SK-N-SH (cell line): ENCODE measurements around the gene TMEM92.

Experiments used
- CTCF ChIP-seq: fragments of 200-600 bp; sonication (generic); IDR thresholded peaks from 2 replicates; pipeline ENCODE4 v1.6.1; 2017; ENCODE audit warnings: antibody characterized with exemption, mild to moderate bottlenecking, moderate library complexity
- ELF1 ChIP-seq: IDR thresholded peaks from 2 replicates; pipeline ENCODE4 v1.4.0; 2012
- EP300 ChIP-seq, 2 experiments: IDR thresholded peaks; 2 replicates each; pipeline versions ENCODE4 v1.4.0 to v1.6.1; 2012; ENCODE audit warnings: borderline replicate concordance in 1 of 2, low read depth in 1 of 2, low read length in 1 of 2
- EZH2phosphoT487 ChIP-seq: fragments of 200-600 bp; sonication (generic); IDR thresholded peaks from 2 replicates; pipeline ENCODE4 v1.6.1; 2017; ENCODE audit warnings: low read depth, mixed run types, mild to moderate bottlenecking, antibody characterized with exemption, moderate library complexity, borderline replicate concordance
- FOSL2 ChIP-seq: IDR thresholded peaks from 2 replicates; pipeline ENCODE4 v1.4.0; 2012; ENCODE audit warnings: low read depth, mild to moderate bottlenecking, moderate library complexity, borderline replicate concordance
- FOXJ3 ChIP-seq: sonication (generic); formaldehyde crosslinking; IDR thresholded peaks from 2 replicates; pipeline ENCODE4 v1.5.1; 2020; ENCODE audit warnings: mild to moderate bottlenecking, missing genetic modification reagents
- MAX ChIP-seq: IDR thresholded peaks from 2 replicates; pipeline ENCODE4 v1.4.0; 2012; ENCODE audit warnings: low read depth
- NFIC ChIP-seq: IDR thresholded peaks from 2 replicates; pipeline ENCODE4 v1.4.0; 2012; ENCODE audit warnings: borderline replicate concordance
- POLR2AphosphoS5 ChIP-seq: IDR thresholded peaks from 2 replicates; pipeline ENCODE4 v1.6.1; 2012; ENCODE audit warnings: low read depth, low read length
- SMC3 ChIP-seq: IDR thresholded peaks from 2 replicates; pipeline ENCODE4 v1.6.1; 2012; ENCODE audit warnings: low read depth, low read length, improper control_type of control experiment
- TF ChIP-seq, protein P1 (sequence below): fragments of 150-350 bp; IDR thresholded peaks from 2 replicates; pipeline ENCODE4 v1.6.1; 2016; ENCODE audit warnings: mild to moderate bottlenecking, low read depth, low read length

DNA sequence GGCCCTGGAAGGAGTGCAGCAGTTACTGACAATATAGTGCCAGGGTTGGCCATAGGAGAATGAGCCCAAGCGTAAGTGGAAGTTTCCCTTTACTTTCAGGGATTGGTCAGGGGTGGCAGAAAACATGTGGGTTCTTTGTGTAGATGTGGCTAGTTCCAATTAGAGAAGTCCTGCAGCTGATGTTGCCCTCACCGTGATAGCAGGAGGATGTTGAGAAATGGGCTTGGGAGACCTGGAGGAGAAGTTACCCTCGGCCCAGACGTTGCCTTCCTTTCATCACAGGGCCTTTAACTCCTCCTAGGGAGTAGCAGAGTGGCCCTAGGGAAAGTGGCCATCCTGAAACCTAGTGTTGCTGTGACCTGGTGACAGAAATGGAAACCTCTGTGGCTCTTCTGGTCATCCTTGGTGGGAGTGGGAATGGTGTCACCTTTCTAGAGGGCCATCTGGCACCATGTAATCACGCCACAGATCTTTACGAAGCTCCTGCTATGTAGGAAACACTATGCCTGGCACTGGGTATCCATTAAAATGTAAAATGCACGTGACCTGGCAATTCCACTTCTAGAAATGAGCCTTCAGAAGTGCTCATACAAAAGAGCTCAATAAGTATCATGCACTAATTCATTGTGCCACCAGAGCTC lies 6.7 kb downstream of the TMEM92 start:
- TF ChIP-seq FOXJ3 (CRISPR knock-in tag) (no peak), CTCF (no peak), ELF1 (no peak), SMC3 (no peak), NFIC (no peak), EZH2phosphoT487 (no peak), EP300 (IDR thresholded peaks at IDR 0.05; ENCODE audit: borderline replicate concordance in 1 of 2, low read depth in 1 of 2, low read length in 1 of 2) (no peak), POLR2AphosphoS5 (no peak), FOSL2 (no peak), MAX (no peak)
- TF ChIP-seq, protein P1, sequence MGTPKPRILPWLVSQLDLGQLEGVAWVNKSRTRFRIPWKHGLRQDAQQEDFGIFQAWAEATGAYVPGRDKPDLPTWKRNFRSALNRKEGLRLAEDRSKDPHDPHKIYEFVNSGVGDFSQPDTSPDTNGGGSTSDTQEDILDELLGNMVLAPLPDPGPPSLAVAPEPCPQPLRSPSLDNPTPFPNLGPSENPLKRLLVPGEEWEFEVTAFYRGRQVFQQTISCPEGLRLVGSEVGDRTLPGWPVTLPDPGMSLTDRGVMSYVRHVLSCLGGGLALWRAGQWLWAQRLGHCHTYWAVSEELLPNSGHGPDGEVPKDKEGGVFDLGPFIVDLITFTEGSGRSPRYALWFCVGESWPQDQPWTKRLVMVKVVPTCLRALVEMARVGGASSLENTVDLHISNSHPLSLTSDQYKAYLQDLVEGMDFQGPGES, result no peak
